Activated CD8-positive, alpha-beta T cell treated with anti-CD3 and anti-CD28 coated beads for 36 hours (primary cell): ENCODE measurements around the gene TRIM24. TPM values are rescaled to one million over a fixed set of nuclear protein-coding genes. Genes with fewer than 3 reads are reported as not detected.

Experiments
- ATAC-seq: fragments of 200-7000 bp; cut with Tn5 transposase; one replicate; pipeline ENCODE4 v1.10.0; 2021; ENCODE audit warnings: mild to moderate bottlenecking, moderate library complexity
- CTCF ChIA-PET: fragments of 350-600 bp; sonication (Branson Sonifier 250); formaldehyde crosslinking; loops from one replicate; lab custom pipeline; 2021; ENCODE audit warnings: antibody characterized with exemption; lab: Charles Lee
- POLR2A ChIA-PET: fragments of 350-600 bp; sonication (Branson Sonifier 250); formaldehyde crosslinking; loops from one replicate; lab custom pipeline; 2021; ENCODE audit warnings: antibody characterized with exemption; lab: Charles Lee
- DNase-seq: peaks from one replicate; pipeline ENCODE4 v3.0.0-alpha.2; 2020
- H3K27ac Mint-ChIP-seq: one replicate; pipeline ENCODE4 v1.8.0; 2021; ENCODE audit warnings: mild to moderate bottlenecking, mixed read lengths
- H3K27me3 Mint-ChIP-seq: one replicate; pipeline ENCODE4 v1.8.0; 2021; ENCODE audit warnings: mixed read lengths
- H3K36me3 Mint-ChIP-seq: one replicate; pipeline ENCODE4 v1.8.0; 2021; ENCODE audit warnings: low read depth, mixed read lengths
- H3K4me1 Mint-ChIP-seq: one replicate; pipeline ENCODE4 v1.8.0; 2021; ENCODE audit warnings: low read depth, mixed read lengths
- H3K4me3 Mint-ChIP-seq: one replicate; pipeline ENCODE4 v1.8.0; 2021; ENCODE audit warnings: mild to moderate bottlenecking, moderate library complexity, mixed read lengths
- H3K9me3 Mint-ChIP-seq: one replicate; pipeline ENCODE4 v1.8.0; 2021; ENCODE audit warnings: mixed read lengths
- CTCF ChIP-seq: fragments of 200-600 bp; IDR thresholded peaks from one replicate; pipeline ENCODE4 v1.8.0; 2022; ENCODE audit warnings: antibody characterized with exemption, mild to moderate bottlenecking
- intact Hi-C: fragments of 100-400 bp; cut with micrococcal nuclease; formaldehyde crosslinking; loops from one replicate; pipeline ENCODE4 v1.10.0; 2022
- total RNA-seq, 2 experiments: library from RNA; stranded (reverse); gene quantifications; one replicate each; pipeline ENCODE4 v1.2.3, GENCODE V29; 2021

The TRIM24 gene
- total RNA-seq, 2 experiments from 2014 or later, result 13.9 to 16.7 TPM

GRCh38 chr7:138543739-138544138 is 83.7 kb downstream of the TRIM24 start:
- Mint-ChIP-seq H3K4me3 (no peak overlapping the region), H3K4me1 (peaks cover 10% of the 10 kb centered on the region), H3K27me3 (no peaks in the 10 kb centered on the region), H3K36me3 (peaks cover 65% of the 10 kb centered on the region), H3K27ac (no peak overlapping the region), H3K9me3 (peaks cover 3% of the 10 kb centered on the region)
- DNase-seq (no peak), ATAC-seq (no peak)
- no peak for TF ChIP-seq CTCF
- POLR2A ChIA-PET, result no interaction called here
- intact Hi-C loops, result no loop called here
- CTCF ChIA-PET, result no interaction called here

GRCh38 chr7:138545123-138545522 is 85.1 kb downstream of the TRIM24 start:
- no peaks in the 10 kb centered on the region for H3K27me3 Mint-ChIP-seq
- peaks cover 69% of the 10 kb centered on the region for H3K36me3 Mint-ChIP-seq
- H3K4me1 Mint-ChIP-seq, result peaks cover 12% of the 10 kb centered on the region
- H3K4me3 Mint-ChIP-seq, result no peak overlapping the region
- H3K27ac Mint-ChIP-seq, result no peak overlapping the region
- TF ChIP-seq CTCF, result no peak
- ATAC-seq (no peak), DNase-seq (no peak)
- intact Hi-C loops, result no loop called here
- ChIA-PET CTCF (no interaction called here), POLR2A (no interaction called here)
- H3K9me3 Mint-ChIP-seq, result peaks cover 3% of the 10 kb centered on the region

GRCh38 chr7:138546064-138546619 is 86.1 kb downstream of the TRIM24 start:
- peaks cover 12% of the 10 kb centered on the region for H3K4me1 Mint-ChIP-seq
- no peak overlapping the region for H3K27ac Mint-ChIP-seq
- no peak for TF ChIP-seq CTCF
- intact Hi-C loops, result no loop called here
- DNase-seq, result no peak
- POLR2A ChIA-PET, result no interaction called here
- peaks cover 3% of the 10 kb centered on the region for H3K9me3 Mint-ChIP-seq
- no peak overlapping the region for H3K4me3 Mint-ChIP-seq
- H3K36me3 Mint-ChIP-seq, result peaks cover 71% of the 10 kb centered on the region
- CTCF ChIA-PET, result no interaction called here
- no peaks in the 10 kb centered on the region for H3K27me3 Mint-ChIP-seq
- ATAC-seq, result no peak

GRCh38 chr7:138546829-138547228 is 86.8 kb downstream of the TRIM24 start:
- DNase-seq, result no peak
- intact Hi-C loops, result no loop called here
- H3K4me3 Mint-ChIP-seq, result no peak overlapping the region
- ATAC-seq, result no peak
- H3K27ac Mint-ChIP-seq, result no peak overlapping the region
- peaks cover 67% of the 10 kb centered on the region for H3K36me3 Mint-ChIP-seq
- H3K9me3 Mint-ChIP-seq, result peaks cover 3% of the 10 kb centered on the region
- TF ChIP-seq CTCF, result no peak
- H3K27me3 Mint-ChIP-seq, result no peaks in the 10 kb centered on the region
- ChIA-PET CTCF (no interaction called here), POLR2A (interaction anchor here (0.6 kb wide), 1 partner anchor 356 kb away, joined by 3 read pairs; no protein-coding TSS in a partner anchor)
- H3K4me1 Mint-ChIP-seq, result peaks cover 7% of the 10 kb centered on the region

- ChIA-PET CTCF (interaction anchor here (1.1 kb wide), 1 partner anchor 16 kb away, joined by 3 read pairs; no protein-coding TSS in a partner anchor), POLR2A (no interaction called here)
- intact Hi-C loops, result no loop called here
- Mint-ChIP-seq H3K9me3 (peaks cover 3% of the 10 kb centered on the region), H3K36me3 (peaks cover 78% of the 10 kb centered on the region), H3K27me3 (no peaks in the 10 kb centered on the region), H3K27ac (no peak overlapping the region), H3K4me1 (peaks cover 2% of the 10 kb centered on the region), H3K4me3 (no peak overlapping the region)
- DNase-seq, result no peak
- TF ChIP-seq CTCF, result no peak
- ATAC-seq, result no peak
These were observed 89.0 kb downstream of the TRIM24 start for GRCh38 chr7:138549082-138549481.
